ENCODE measurements around the gene THBS3. TPM values are rescaled to one million over a fixed set of nuclear protein-coding genes. Genes with fewer than 3 reads are reported as not detected.
A peak's percentile ranks its signal among the peaks of the same experiment; 100 is the strongest.

Gene THBS3
- total and polyA plus RNA-seq, 2 of the 13 experiments (the other 11 are each of a cell fraction or from before 2014, with no cell fraction given) = 0.86 to 3.6 TPM

DNA sequence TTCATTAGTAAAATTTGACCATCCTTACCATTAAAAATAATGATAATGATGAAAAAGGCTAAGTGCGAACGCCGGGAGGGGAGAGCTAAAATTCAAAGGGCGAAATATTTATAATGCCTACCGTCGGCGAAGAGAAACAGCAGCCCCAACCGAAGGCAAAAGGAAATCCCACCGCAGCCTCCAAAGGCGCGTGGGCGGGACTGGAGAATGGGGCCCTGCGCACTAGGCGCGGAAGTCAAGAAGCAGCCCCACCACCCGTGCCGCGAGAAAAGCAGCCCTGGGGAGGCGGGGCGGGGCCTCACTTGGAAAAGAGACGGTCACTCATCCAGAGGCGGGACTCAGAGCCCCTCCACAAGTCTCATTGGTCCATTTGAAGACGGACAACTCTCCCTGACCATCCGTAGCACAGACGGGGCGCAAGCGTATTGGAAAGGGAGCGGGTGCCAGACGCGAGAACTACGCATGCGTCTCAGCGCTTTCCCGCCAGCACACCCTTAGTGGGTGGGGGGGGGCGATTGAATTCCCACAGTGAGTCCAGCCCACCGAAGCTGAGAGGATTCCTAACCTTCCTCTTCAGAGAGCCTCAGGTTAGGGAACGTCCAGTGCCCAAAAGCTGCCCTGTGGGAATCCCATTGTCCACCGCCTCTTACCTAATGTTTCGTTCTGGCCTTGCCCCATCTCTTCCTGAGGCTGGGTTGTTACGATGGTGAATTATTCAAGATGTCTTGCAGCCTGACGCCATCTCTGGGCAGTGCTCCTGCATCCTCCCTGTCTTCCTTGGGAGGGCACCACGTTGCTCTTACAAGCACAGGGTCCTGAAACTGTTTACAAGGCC is 19.8 kb upstream of the THBS3 start (continued):
- TF ChIP-seq ZNF768 (CRISPR knock-in tag; IDR thresholded peaks at IDR 0.05) (no peak; the same call in 1 of the 2 replicates), SRF (IDR thresholded peaks at IDR 0.05; ENCODE audit: low read depth, low read length) (no peak), ZNF724P (CRISPR knock-in tag; IDR thresholded peaks at IDR 0.05; ENCODE audit: borderline replicate concordance) (no peak), TFDP1 (CRISPR knock-in tag; IDR thresholded peaks at IDR 0.05; ENCODE audit: borderline replicate concordance) (peak; percentile 97), HDAC6 (IDR thresholded peaks at IDR 0.05; ENCODE audit: low read depth, low read length) (no peak), EZH2 (conservative IDR thresholded peaks at IDR 0.05; ENCODE audit: low read depth, low read length) (no peak), ARNTL (CRISPR knock-in tag; IDR thresholded peaks at IDR 0.05) (peak; percentile 32; the same call in 1 of the 2 replicates), ZNF441 (CRISPR knock-in tag; IDR thresholded peaks at IDR 0.05; ENCODE audit: borderline replicate concordance) (no peak; the same call in 1 of the 2 replicates), ZNF564 (CRISPR knock-in tag; IDR thresholded peaks at IDR 0.05) (no peak), ZZZ3 (CRISPR knock-in tag; IDR thresholded peaks at IDR 0.05; ENCODE audit: borderline replicate concordance) (no peak), ETS1 (CRISPR knock-in tag; IDR thresholded peaks at IDR 0.05) (no peak), SSRP1 (CRISPR knock-in tag; IDR thresholded peaks at IDR 0.05) (no peak), UBTF (CRISPR knock-in tag; IDR thresholded peaks at IDR 0.05) (peak; percentile 11; the same call in 1 of the 2 replicates), HDAC2 (CRISPR knock-in tag; IDR thresholded peaks at IDR 0.05) (peak; percentile 22; the same call in 1 of the 2 replicates), PHF5A (CRISPR knock-in tag; IDR thresholded peaks at IDR 0.05; ENCODE audit: low read depth, unreplicated experiment) (peak; percentile 24), ZNF430 (CRISPR knock-in tag; IDR thresholded peaks at IDR 0.05) (0 out of 2 replicates have a peak, but pooled peaks have one; percentile 52), NCOA5 (CRISPR knock-in tag; IDR thresholded peaks at IDR 0.05) (no peak), KMT2A (CRISPR knock-in tag; IDR thresholded peaks at IDR 0.05) (peak; percentile 21; the same call in 1 of the 2 replicates), ZNF33B (CRISPR knock-in tag; IDR thresholded peaks at IDR 0.05) (no peak), ZNF253 (CRISPR knock-in tag; IDR thresholded peaks at IDR 0.05; ENCODE audit: borderline replicate concordance) (no peak), SNAI1 (CRISPR knock-in tag; IDR thresholded peaks at IDR 0.05; ENCODE audit: borderline replicate concordance) (no peak)
- TF ChIP-seq, protein P1, sequence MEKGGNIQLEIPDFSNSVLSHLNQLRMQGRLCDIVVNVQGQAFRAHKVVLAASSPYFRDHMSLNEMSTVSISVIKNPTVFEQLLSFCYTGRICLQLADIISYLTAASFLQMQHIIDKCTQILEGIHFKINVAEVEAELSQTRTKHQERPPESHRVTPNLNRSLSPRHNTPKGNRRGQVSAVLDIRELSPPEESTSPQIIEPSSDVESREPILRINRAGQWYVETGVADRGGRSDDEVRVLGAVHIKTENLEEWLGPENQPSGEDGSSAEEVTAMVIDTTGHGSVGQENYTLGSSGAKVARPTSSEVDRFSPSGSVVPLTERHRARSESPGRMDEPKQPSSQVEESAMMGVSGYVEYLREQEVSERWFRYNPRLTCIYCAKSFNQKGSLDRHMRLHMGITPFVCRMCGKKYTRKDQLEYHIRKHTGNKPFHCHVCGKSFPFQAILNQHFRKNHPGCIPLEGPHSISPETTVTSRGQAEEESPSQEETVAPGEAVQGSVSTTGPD (CRISPR knock-in tag; IDR thresholded peaks at IDR 0.05) = no peak
- TF ChIP-seq, protein P2, sequence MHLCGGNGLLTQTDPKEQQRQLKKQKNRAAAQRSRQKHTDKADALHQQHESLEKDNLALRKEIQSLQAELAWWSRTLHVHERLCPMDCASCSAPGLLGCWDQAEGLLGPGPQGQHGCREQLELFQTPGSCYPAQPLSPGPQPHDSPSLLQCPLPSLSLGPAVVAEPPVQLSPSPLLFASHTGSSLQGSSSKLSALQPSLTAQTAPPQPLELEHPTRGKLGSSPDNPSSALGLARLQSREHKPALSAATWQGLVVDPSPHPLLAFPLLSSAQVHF (CRISPR knock-in tag; IDR thresholded peaks at IDR 0.05) = no peak
